ENCODE data around the gene SLC18B1.

Gene SLC18B1

GRCh38 chr6:132736239-132736638 lies 62.2 kb downstream of the SLC18B1 start:
- DNase-seq = no peak

GRCh38 chr6:132734694-132735236 lies 63.7 kb downstream of the SLC18B1 start:
- DNase-seq = no peak

GRCh38 chr6:132733814-132734213 lies 64.6 kb downstream of the SLC18B1 start:
- DNase-seq = no peak

- no peak for DNase-seq
These were observed 65.2 kb downstream of the SLC18B1 start for GRCh38 chr6:132733283-132733682.

- no peak for DNase-seq
These were observed 67.4 kb downstream of the SLC18B1 start for GRCh38 chr6:132731086-132731485.

GRCh38 chr6:132730560-132730959 lies 67.9 kb downstream of the SLC18B1 start:
- no peak for DNase-seq

- DNase-seq = no peak
These were observed 69.8 kb downstream of the SLC18B1 start for GRCh38 chr6:132728616-132729015.

GRCh38 chr6:132726608-132726975 lies 71.8 kb downstream of the SLC18B1 start:
- no peak for DNase-seq

GRCh38 chr6:132725947-132726607 lies 72.4 kb downstream of the SLC18B1 start:
- no peak for DNase-seq

GRCh38 chr6:132725471-132725870 lies 73.0 kb downstream of the SLC18B1 start:
- DNase-seq = no peak

- DNase-seq = no peak
These were observed 78.5 kb downstream of the SLC18B1 start for GRCh38 chr6:132719736-132720448.
